ENCODE results near the gene MYH7B.

Gene MYH7B

DNA sequence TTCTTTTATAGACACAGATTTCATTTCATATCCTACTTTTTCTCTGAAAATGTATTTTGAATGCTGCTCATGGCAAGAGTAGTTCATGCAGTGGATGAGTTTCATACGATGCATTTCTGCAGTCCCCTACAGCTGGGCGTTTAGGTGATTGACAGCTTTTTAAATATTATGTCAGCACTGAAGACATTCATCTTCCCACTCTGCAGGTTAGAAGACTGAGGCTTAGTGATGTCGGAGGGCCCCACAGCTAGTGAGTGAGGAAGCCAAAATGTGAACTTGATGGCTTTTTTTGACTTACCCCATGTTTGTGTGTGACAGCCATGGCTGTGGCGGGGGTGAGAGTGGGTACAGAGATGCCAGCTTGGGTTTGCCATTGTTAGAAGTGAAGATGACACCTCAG, 33.5 kb downstream of the MYH7B start:
- FAIRE-seq = no peak
- TF ChIP-seq POLR2A (IDR thresholded peaks at IDR 0.05; ENCODE audit: low read depth, low read length) (no peak), TAF1 (IDR thresholded peaks at IDR 0.05; ENCODE audit: borderline replicate concordance, low read depth, low read length) (no peak), POLR2AphosphoS5 (IDR thresholded peaks at IDR 0.05; ENCODE audit: low read depth, low read length) (no peak)
- DNase-seq (ENCODE audit: insufficient read length) = no peak

DNA sequence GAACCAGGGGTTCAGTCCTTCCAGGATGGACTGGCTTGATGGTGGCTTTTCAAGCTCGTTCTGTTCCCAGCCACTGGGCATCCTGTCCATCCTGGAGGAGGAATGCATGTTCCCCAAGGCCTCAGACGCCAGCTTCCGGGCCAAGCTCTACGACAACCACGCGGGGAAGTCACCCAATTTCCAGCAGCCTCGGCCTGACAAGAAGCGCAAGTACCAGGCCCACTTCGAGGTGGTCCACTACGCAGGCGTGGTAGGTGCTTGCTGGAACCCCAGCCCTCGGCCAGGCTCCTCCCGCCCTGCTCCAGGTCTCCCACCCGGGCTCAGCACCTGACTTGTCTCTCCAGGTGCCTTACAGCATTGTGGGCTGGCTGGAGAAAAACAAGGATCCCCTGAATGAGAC, 34.0 kb downstream of the MYH7B start:
- TF ChIP-seq POLR2AphosphoS5 (IDR thresholded peaks at IDR 0.05; ENCODE audit: low read depth, low read length) (no peak), TAF1 (IDR thresholded peaks at IDR 0.05; ENCODE audit: borderline replicate concordance, low read depth, low read length) (no peak), POLR2A (IDR thresholded peaks at IDR 0.05; ENCODE audit: low read depth, low read length) (no peak)
- DNase-seq (ENCODE audit: insufficient read length) (no peak), FAIRE-seq (no peak)

DNA sequence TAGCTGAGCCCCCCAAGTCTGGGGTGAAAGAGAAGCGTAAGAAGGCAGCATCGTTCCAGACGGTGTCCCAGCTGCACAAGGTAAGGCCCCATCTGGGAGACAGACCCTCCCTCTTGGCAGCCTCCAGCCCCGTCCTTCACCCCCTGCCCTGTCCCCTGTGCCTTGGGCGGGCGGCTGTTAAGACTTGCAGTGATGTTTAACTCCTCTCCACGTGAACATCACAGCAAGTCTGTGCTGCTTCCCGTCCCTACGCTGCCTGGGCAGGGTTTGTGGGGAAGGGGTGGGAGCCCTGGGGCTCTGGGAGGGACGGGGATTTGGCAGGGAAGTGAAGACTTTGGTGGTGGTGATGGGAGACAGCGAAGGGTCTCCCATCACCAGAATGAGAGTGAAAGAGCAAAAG, 34.6 kb downstream of the MYH7B start:
- no peak for TF ChIP-seq TAF1 (IDR thresholded peaks at IDR 0.05; ENCODE audit: borderline replicate concordance, low read depth, low read length)
- no peak for TF ChIP-seq POLR2A (IDR thresholded peaks at IDR 0.05; ENCODE audit: low read depth, low read length)
- no peak for TF ChIP-seq POLR2AphosphoS5 (IDR thresholded peaks at IDR 0.05; ENCODE audit: low read depth, low read length)
- FAIRE-seq (no peak), DNase-seq (ENCODE audit: insufficient read length) (no peak)

DNA sequence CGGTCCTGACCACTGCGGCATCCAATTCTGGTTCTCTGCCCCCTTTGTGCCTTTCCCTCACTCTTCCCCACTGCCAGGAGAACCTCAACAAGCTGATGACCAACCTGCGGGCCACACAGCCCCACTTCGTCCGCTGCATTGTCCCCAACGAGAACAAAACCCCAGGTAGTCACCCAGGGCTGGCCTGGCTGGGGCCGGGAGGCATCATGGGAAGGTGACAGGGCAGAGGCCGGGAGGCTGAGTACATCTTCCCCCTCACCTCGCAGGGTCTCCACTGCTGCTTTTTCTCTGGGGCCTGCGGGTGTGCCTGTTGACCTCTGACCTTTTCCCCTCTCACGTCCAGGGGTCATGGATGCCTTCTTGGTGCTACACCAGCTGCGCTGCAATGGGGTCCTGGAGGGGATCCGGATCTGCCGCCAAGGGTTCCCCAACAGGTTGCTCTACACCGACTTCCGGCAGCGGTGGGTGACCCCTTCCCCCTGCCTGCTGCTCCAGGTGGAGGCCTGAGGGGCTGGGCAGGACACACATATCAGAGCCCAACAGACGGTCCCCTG, 35.1 kb downstream of the MYH7B start:
- no peak for FAIRE-seq
- TF ChIP-seq POLR2AphosphoS5 (IDR thresholded peaks at IDR 0.05; ENCODE audit: low read depth, low read length) (no peak), TAF1 (IDR thresholded peaks at IDR 0.05; ENCODE audit: borderline replicate concordance, low read depth, low read length) (no peak), POLR2A (IDR thresholded peaks at IDR 0.05; ENCODE audit: low read depth, low read length) (no peak)
- no peak for DNase-seq (ENCODE audit: insufficient read length)

DNA sequence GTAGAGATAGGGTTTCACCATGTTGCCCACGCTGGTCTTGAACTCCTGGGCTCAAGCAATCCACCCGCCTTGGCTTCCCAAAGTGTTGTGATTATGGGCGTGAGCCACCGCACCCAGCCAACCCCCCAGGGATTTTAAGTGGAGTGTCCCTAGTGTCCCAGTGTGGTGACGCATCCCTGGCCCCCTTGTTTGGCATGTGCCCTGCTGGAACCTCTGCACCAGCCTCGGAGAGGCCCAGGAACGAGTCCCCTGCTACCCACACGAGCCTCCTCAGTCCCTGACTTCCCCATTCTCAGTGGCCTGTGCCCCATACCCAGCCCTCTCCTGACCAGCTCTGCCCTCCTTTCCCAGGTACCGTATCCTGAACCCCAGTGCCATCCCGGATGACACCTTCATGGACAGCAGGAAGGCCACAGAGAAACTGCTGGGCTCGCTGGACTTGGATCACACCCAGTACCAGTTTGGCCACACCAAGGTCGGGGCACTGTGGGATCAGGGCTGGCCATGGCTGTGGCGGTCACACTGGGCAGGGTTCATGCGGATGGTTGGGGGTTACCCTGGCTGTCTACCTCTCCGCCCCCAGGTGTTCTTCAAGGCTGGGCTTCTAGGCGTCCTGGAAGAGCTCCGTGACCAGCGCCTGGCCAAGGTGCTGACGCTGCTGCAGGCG, 37.2 kb downstream of the MYH7B start:
- DNase-seq (ENCODE audit: insufficient read length) (no peak), FAIRE-seq (no peak)
- no peak for TF ChIP-seq POLR2A (IDR thresholded peaks at IDR 0.05; ENCODE audit: low read depth, low read length)
- TF ChIP-seq TAF1 (IDR thresholded peaks at IDR 0.05; ENCODE audit: borderline replicate concordance, low read depth, low read length) = no peak
- no peak for TF ChIP-seq POLR2AphosphoS5 (IDR thresholded peaks at IDR 0.05; ENCODE audit: low read depth, low read length)

DNA sequence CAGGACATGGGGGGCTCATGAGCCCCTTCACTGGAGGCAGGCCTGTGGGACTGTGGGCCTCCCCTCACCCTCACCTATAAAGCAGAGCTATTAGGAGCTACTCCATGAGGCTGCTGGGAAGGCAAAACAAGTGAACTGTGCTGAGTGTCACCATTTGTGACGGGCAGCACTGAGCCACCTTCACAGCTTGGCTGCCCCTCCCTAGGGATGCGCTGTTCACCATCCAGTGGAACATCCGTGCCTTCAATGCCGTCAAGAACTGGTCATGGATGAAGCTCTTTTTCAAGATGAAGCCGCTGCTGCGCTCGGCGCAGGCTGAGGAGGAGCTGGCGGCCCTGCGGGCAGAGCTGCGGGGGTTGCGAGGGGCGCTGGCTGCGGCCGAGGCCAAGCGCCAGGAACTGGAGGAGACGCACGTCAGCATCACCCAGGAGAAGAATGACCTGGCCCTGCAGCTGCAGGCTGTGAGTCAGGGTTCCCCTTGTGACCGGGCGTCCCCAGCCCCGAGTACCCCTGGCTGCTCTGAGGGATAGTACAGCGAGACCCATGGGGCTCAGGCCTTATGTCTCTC, 38.4 kb downstream of the MYH7B start:
- TF ChIP-seq TAF1 (IDR thresholded peaks at IDR 0.05; ENCODE audit: borderline replicate concordance, low read depth, low read length) (no peak), POLR2A (IDR thresholded peaks at IDR 0.05; ENCODE audit: low read depth, low read length) (no peak), POLR2AphosphoS5 (IDR thresholded peaks at IDR 0.05; ENCODE audit: low read depth, low read length) (no peak)
- DNase-seq (ENCODE audit: insufficient read length) = no peak
- FAIRE-seq = no peak

DNA sequence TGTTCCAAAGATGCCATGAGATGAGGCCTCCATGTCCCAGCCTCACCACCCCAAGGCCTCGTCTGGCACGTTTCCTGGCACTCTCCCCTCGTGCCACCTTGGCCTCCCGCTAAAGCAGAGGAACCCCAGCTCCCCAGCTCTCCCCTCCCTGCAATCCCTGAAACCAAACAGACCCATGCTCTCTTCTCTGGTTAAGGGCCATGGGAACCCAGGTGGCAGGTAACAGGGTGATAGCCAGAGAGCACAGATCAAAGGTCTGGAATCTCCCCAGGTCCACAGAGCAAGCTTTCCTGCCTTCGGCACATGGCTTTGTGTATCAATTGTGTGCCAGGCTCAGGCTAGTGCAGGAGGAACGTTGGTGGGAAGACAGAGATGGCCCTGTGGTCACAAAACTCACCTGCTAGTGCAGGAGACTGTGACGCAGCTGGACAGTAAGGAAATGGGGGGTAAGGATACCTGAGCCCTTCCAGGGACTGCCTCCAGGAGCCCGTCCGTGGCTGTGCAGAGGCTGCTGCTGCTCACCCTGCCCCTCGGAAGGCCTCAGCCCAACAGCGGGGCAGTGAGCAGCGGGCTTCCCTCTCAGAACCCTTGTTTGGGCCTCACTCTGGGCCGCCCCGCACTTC, 39.0 kb downstream of the MYH7B start:
- FAIRE-seq (no peak), DNase-seq (ENCODE audit: insufficient read length) (no peak)
- TF ChIP-seq TAF1 (IDR thresholded peaks at IDR 0.05; ENCODE audit: borderline replicate concordance, low read depth, low read length) (no peak), POLR2AphosphoS5 (IDR thresholded peaks at IDR 0.05; ENCODE audit: low read depth, low read length) (no peak), POLR2A (IDR thresholded peaks at IDR 0.05; ENCODE audit: low read depth, low read length) (no peak)

DNA sequence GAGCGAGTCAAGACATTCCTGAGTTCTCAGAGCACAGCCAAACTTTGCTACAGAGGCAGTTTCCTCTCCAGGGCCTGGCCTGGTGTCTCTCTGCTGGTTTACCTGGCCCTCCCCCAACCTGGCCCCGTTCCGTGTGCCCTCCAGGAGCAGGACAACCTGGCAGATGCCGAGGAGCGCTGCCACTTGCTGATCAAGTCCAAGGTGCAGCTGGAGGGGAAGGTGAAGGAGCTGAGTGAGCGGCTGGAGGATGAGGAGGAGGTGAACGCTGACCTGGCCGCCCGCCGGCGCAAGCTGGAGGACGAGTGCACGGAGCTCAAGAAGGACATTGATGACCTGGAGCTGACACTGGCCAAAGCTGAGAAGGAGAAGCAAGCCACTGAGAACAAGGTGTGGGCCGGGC, 39.5 kb downstream of the MYH7B start:
- TF ChIP-seq POLR2A (IDR thresholded peaks at IDR 0.05; ENCODE audit: low read depth, low read length) (no peak), POLR2AphosphoS5 (IDR thresholded peaks at IDR 0.05; ENCODE audit: low read depth, low read length) (no peak), TAF1 (IDR thresholded peaks at IDR 0.05; ENCODE audit: borderline replicate concordance, low read depth, low read length) (no peak)
- FAIRE-seq = no peak

DNA sequence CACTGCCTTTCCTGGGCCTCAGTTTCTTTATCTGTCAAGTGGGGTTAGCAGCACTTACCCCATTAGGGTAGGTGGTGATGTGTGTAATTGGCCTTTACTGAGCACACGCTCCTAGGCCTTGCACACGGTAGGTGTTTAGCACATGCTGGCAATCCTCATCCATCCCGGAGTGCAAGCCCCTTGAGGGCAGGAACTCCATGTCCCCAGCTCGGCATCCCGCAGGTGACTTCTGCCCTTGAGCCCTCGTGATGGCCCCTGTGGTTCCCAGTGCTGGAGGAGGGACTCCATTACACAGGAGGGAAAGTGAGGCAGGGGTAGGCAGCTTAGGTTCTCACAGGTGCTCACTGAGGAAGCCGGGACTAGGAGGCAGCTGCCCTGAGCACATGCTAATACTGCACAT, 40.0 kb downstream of the MYH7B start:
- no peak for FAIRE-seq
- no peak for DNase-seq (ENCODE audit: insufficient read length)

More for the DNA sequence above, 39.5 kb downstream of the MYH7B start:
- DNase-seq (ENCODE audit: insufficient read length) = no peak

DNA sequence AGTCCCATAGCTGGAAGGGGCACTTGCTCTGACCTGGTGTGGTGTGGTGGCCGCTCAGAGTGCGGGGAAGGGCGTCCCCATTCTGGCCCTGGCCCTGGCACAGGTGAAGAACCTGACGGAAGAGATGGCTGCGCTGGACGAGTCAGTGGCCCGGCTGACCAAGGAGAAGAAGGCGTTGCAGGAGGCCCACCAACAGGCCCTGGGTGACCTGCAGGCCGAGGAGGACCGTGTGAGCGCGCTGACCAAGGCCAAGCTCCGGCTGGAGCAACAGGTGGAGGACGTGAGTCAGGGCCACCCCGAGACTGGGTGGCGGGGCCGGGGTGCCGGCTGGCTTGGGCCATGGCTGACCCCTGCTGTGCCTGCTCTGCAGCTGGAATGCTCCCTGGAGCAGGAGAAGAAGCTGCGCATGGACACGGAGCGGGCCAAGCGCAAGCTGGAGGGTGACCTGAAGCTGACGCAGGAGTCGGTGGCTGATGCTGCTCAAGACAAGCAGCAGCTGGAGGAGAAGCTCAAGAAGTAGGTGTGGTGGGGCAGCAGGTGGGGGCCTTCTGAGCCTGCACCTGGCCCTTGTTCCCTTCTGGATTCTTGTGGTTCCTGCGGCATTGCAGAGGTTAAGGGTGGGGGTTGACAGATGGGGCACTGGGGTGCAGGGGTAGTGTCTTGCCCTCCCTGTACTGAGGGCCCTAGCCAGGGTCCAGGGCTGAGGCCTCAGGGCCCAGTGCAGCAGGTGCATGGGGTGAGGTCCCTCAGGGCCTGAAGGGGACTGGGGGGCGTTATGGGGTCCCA, 40.8 kb downstream of the MYH7B start:
- FAIRE-seq = no peak
- DNase-seq (ENCODE audit: insufficient read length) = no peak
- TF ChIP-seq TAF1 (IDR thresholded peaks at IDR 0.05; ENCODE audit: borderline replicate concordance, low read depth, low read length) = no peak
- TF ChIP-seq POLR2A (IDR thresholded peaks at IDR 0.05; ENCODE audit: low read depth, low read length) = no peak
- no peak for TF ChIP-seq POLR2AphosphoS5 (IDR thresholded peaks at IDR 0.05; ENCODE audit: low read depth, low read length)

More for the DNA sequence above, 40.0 kb downstream of the MYH7B start:
- TF ChIP-seq POLR2A (IDR thresholded peaks at IDR 0.05; ENCODE audit: low read depth, low read length) = no peak
- no peak for TF ChIP-seq POLR2AphosphoS5 (IDR thresholded peaks at IDR 0.05; ENCODE audit: low read depth, low read length)
- no peak for TF ChIP-seq TAF1 (IDR thresholded peaks at IDR 0.05; ENCODE audit: borderline replicate concordance, low read depth, low read length)

DNA sequence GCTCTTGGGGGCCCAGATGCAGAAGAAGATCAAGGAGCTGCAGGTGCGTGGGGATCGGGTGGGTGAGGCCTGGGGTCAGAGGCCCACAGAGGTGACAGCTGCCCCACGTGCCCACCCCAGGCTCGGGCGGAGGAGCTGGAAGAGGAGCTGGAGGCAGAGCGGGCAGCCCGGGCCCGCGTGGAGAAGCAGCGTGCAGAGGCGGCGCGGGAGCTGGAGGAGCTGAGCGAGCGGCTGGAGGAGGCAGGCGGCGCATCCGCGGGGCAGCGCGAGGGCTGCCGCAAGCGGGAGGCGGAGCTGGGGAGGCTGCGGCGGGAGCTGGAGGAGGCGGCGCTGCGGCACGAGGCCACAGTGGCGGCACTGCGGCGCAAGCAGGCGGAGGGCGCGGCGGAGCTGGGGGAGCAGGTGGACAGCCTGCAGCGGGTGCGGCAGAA, 41.5 kb downstream of the MYH7B start:
- FAIRE-seq = no peak
- TF ChIP-seq TAF1 (IDR thresholded peaks at IDR 0.05; ENCODE audit: borderline replicate concordance, low read depth, low read length) (no peak), POLR2AphosphoS5 (IDR thresholded peaks at IDR 0.05; ENCODE audit: low read depth, low read length) (no peak), POLR2A (IDR thresholded peaks at IDR 0.05; ENCODE audit: low read depth, low read length) (no peak)
- DNase-seq (ENCODE audit: insufficient read length) = no peak
